ENCODE data around the gene EGFR. TPM values are rescaled to one million over a fixed set of nuclear protein-coding genes. Genes with fewer than 3 reads are reported as not detected.

EGFR gene
- total and polyA plus RNA-seq, 2 donors (not counting 1 experiment from before 2014, with no cell fraction given) = 55.3 to 62.8 TPM

DNA sequence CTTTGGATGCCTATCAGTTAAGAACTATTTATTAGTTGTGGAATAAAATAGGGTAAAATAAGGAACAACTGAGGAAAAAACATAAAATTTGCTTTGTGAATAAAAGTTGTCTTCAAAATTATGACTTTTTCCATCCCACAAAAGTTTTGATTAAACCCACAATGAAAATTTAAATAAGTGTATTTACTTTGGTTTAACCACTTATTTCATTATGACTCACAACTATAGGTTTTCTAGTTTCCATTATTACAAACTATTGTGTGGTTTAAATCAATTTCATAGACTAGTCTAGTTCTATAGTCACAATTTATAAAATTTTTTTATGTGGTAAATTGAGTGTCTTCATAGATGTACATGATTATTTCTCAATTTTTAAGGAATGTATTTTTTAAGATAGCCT, 116.6 kb downstream of the EGFR start:
- Histone ChIP-seq H3K36me3 (ENCODE audit: control insufficient read depth, insufficient read depth, low read length) (peaks cover 3% of the 10 kb centered on the region), H4K20me1 (ENCODE audit: control insufficient read depth, extremely low read depth, insufficient read depth, low read length) (no peaks in the 10 kb centered on the region), H3K4me2 (ENCODE audit: extremely low read depth, insufficient read depth, low read length) (no peak overlapping the region), H3K27me3 (ENCODE audit: control insufficient read depth, insufficient read depth, low read length) (no peaks in the 10 kb centered on the region), H3K27ac (ENCODE audit: insufficient read depth, low read length) (peak overlapping the region; percentile 100), H2AFZ (ENCODE audit: low read length) (no peak overlapping the region), H3K4me3 (replicated peaks in 1 of 4; ENCODE audit: control extremely low read depth in 1 of 4, insufficient read depth in 1 of 4, low read depth in 3 of 4, low read length in 4 of 4) (no peak overlapping the region), H3K79me2 (ENCODE audit: control insufficient read depth, insufficient read depth, low read length) (peaks cover 42% of the 10 kb centered on the region), H3K9me3 (ENCODE audit: control insufficient read depth, insufficient read depth, low read depth, low read length) (no peaks in the 10 kb centered on the region), H3K4me1 (ENCODE audit: control insufficient read depth, extremely low read depth, insufficient read depth, low read length) (peaks cover 42% of the 10 kb centered on the region), H3K9ac (ENCODE audit: insufficient read depth, low read length) (no peak overlapping the region)
- DNase-seq (ENCODE audit: low read depth in 2 of 2) = no peak
- TF ChIP-seq, protein P1, sequence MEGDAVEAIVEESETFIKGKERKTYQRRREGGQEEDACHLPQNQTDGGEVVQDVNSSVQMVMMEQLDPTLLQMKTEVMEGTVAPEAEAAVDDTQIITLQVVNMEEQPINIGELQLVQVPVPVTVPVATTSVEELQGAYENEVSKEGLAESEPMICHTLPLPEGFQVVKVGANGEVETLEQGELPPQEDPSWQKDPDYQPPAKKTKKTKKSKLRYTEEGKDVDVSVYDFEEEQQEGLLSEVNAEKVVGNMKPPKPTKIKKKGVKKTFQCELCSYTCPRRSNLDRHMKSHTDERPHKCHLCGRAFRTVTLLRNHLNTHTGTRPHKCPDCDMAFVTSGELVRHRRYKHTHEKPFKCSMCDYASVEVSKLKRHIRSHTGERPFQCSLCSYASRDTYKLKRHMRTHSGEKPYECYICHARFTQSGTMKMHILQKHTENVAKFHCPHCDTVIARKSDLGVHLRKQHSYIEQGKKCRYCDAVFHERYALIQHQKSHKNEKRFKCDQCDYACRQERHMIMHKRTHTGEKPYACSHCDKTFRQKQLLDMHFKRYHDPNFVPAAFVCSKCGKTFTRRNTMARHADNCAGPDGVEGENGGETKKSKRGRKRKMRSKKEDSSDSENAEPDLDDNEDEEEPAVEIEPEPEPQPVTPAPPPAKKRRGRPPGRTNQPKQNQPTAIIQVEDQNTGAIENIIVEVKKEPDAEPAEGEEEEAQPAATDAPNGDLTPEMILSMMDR (conservative IDR thresholded peaks at IDR 0.05 in 1 of 2, IDR thresholded peaks at IDR 0.05 in 1 of 2; ENCODE audit: low read depth in 1 of 2, low read length in 2 of 2) = no peak
- TF ChIP-seq EZH2 (IDR thresholded peaks at IDR 0.05; ENCODE audit: low read length, missing control alignments) = no peak

DNA sequence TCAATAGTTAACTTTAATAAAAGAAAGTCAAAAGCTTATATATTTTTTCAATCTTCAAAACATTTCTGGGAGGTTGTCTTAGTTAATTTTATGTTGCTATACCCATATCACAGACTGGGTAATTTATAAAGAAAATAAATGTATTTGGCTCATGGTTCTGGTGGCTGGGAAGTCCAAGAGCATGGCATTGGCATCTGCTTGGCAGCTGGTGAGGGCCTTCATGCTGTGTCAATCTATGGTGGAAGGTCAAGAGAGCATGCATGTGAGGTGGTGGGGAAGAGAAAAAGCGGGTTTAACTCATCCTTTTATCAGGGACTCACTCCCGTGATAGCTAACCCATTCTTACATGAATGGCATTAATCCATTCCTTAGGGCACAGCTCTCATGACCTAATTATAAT, 119.8 kb downstream of the EGFR start:
- H3K36me3 ChIP-seq (ENCODE audit: control insufficient read depth, insufficient read depth, low read length) = peaks cover 11% of the 10 kb centered on the region
- H2AFZ ChIP-seq (ENCODE audit: low read length) = no peak overlapping the region
- no peak overlapping the region for H3K9ac ChIP-seq (ENCODE audit: insufficient read depth, low read length)
- H3K4me3 ChIP-seq (replicated peaks in 1 of 4; ENCODE audit: control extremely low read depth in 1 of 4, insufficient read depth in 1 of 4, low read depth in 3 of 4, low read length in 4 of 4) = no peak overlapping the region
- H3K27me3 ChIP-seq (ENCODE audit: control insufficient read depth, insufficient read depth, low read length) = no peaks in the 10 kb centered on the region
- H3K4me2 ChIP-seq (ENCODE audit: extremely low read depth, insufficient read depth, low read length) = no peak overlapping the region
- TF ChIP-seq EZH2 (IDR thresholded peaks at IDR 0.05; ENCODE audit: low read length, missing control alignments) = no peak
- TF ChIP-seq, protein P1 (conservative IDR thresholded peaks at IDR 0.05 in 1 of 2, IDR thresholded peaks at IDR 0.05 in 1 of 2; ENCODE audit: low read depth in 1 of 2, low read length in 2 of 2) = no peak
- peaks cover 20% of the 10 kb centered on the region for H3K4me1 ChIP-seq (ENCODE audit: control insufficient read depth, extremely low read depth, insufficient read depth, low read length)
- DNase-seq (ENCODE audit: low read depth in 2 of 2) = no peak
- no peaks in the 10 kb centered on the region for H4K20me1 ChIP-seq (ENCODE audit: control insufficient read depth, extremely low read depth, insufficient read depth, low read length)
- no peaks in the 10 kb centered on the region for H3K9me3 ChIP-seq (ENCODE audit: control insufficient read depth, insufficient read depth, low read depth, low read length)
- peaks cover 48% of the 10 kb centered on the region for H3K79me2 ChIP-seq (ENCODE audit: control insufficient read depth, insufficient read depth, low read length)
- H3K27ac ChIP-seq (ENCODE audit: insufficient read depth, low read length) = no peak overlapping the region

DNA sequence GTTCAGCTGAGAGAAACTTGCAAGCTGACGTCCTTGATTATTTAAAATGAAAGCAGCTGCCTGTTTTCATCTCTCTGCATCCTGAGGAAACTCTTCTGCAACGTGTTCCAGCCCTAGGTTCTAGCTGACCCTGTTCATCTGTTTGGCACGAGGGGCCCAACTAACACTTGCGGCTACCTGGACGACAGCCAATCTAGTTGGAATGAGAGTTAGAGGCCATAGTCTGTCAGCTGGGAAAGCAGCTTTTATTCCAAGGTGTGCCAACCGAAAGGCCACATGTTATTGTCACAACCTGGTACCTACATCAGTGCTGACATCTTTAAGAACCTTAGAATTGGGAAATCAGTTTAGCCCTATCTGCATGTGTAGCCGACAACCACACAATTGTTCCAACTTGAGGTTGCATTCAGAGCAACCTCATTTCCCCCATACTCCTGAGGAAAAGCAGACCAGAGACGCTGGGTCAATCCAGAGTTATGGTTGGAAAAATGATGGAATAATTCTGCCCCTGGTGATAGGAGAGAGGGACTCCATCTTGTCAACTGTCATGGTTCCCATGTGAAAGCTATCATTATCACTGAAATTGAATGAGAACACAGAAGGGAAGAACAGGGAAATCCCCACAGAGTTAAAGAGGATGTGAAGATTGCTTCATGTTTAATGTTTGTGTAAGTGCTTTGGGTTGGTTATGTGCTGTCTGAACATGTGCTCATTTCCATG, 121.6 kb downstream of the EGFR start:
- Histone ChIP-seq H3K27ac (ENCODE audit: insufficient read depth, low read length) (peak overlapping the region; percentile 71), H3K9ac (ENCODE audit: insufficient read depth, low read length) (peak overlapping the region; percentile 9), H3K27me3 (ENCODE audit: control insufficient read depth, insufficient read depth, low read length) (no peaks in the 10 kb centered on the region), H3K4me2 (ENCODE audit: extremely low read depth, insufficient read depth, low read length) (peak overlapping the region; percentile 39), H3K79me2 (ENCODE audit: control insufficient read depth, insufficient read depth, low read length) (peaks cover 37% of the 10 kb centered on the region), H2AFZ (ENCODE audit: low read length) (no peak overlapping the region), H3K4me1 (ENCODE audit: control insufficient read depth, extremely low read depth, insufficient read depth, low read length) (peaks cover 9% of the 10 kb centered on the region), H4K20me1 (ENCODE audit: control insufficient read depth, extremely low read depth, insufficient read depth, low read length) (no peaks in the 10 kb centered on the region), H3K36me3 (ENCODE audit: control insufficient read depth, insufficient read depth, low read length) (peaks cover 20% of the 10 kb centered on the region), H3K9me3 (ENCODE audit: control insufficient read depth, insufficient read depth, low read depth, low read length) (no peaks in the 10 kb centered on the region), H3K4me3 (replicated peaks in 1 of 4; ENCODE audit: control extremely low read depth in 1 of 4, insufficient read depth in 1 of 4, low read depth in 3 of 4, low read length in 4 of 4) (no peak overlapping the region)
- TF ChIP-seq, protein P1 (conservative IDR thresholded peaks at IDR 0.05 in 1 of 2, IDR thresholded peaks at IDR 0.05 in 1 of 2; ENCODE audit: low read depth in 1 of 2, low read length in 2 of 2) = no peak
- peak; percentile 33 to 89 for DNase-seq (ENCODE audit: low read depth in 2 of 2)

Measured in fibroblast of lung (primary cell).